ENCODE measurements around the gene OPCML. TPM values are rescaled to one million over a fixed set of nuclear protein-coding genes. Genes with fewer than 3 reads are reported as not detected.

Gene OPCML
- total and polyA plus RNA-seq, 2 donors (not counting 1 experiment from before 2014, with no cell fraction given): not detected

GRCh38 chr11:132838627-132839026 lies 693.7 kb downstream of the OPCML start:
- DNase-seq (no peak), ATAC-seq (ENCODE audit: low read depth) (no peak)
- H3K27ac Mint-ChIP-seq: no peak overlapping the region
- H3K4me3 ChIP-seq (ENCODE audit: control extremely low read depth in 1 of 5, extremely low read depth in 1 of 5, insufficient read depth in 1 of 5, low read depth in 2 of 5, low read length in 4 of 5): no peak overlapping the region
- H3K9me3 Mint-ChIP-seq (ENCODE audit: insufficient read depth): peaks cover 10% of the 10 kb centered on the region
- POLR2A ChIA-PET: no interaction called here
- TF ChIP-seq CTCF (IDR thresholded peaks at IDR 0.05) (no peak), EZH2 (IDR thresholded peaks at IDR 0.05; ENCODE audit: borderline replicate concordance, insufficient read depth, low read depth, low read length, poor library complexity, severe bottlenecking) (no peak)
- H2AFZ ChIP-seq (ENCODE audit: insufficient read depth, low read depth, low read length, poor library complexity, severe bottlenecking): no peak overlapping the region
- H3K27ac ChIP-seq (ENCODE audit: low read length in 2 of 2): no peak overlapping the region
- H3K27me3 Mint-ChIP-seq: no peaks in the 10 kb centered on the region
- WGBS (ENCODE audit: insufficient coverage): 14% methylated on average over 4 of the region's 7 CpGs
- H3K4me3 Mint-ChIP-seq: no peak overlapping the region
- H3K4me1 Mint-ChIP-seq: no peaks in the 10 kb centered on the region
- intact Hi-C loops (cut with micrococcal nuclease): no loop called here
- no peaks in the 10 kb centered on the region for H3K79me2 ChIP-seq (ENCODE audit: control insufficient read depth, insufficient read depth, low read length)
- H3K9ac ChIP-seq (ENCODE audit: low read length): no peak overlapping the region
- no peaks in the 10 kb centered on the region for H3K27me3 ChIP-seq (replicated peaks in 1 of 4; ENCODE audit: control extremely low read depth in 1 of 4, control insufficient read depth in 3 of 4, insufficient read depth in 4 of 4, low read length in 3 of 4)
- H4K20me1 ChIP-seq (ENCODE audit: control insufficient read depth, insufficient read depth, low read length, poor library complexity, severe bottlenecking): no peaks in the 10 kb centered on the region
- no peaks in the 10 kb centered on the region for H3K4me1 ChIP-seq (ENCODE audit: control insufficient read depth in 2 of 2, insufficient read depth in 2 of 2, low read length in 2 of 2)
- no peak overlapping the region for H3K4me2 ChIP-seq (replicated peaks; ENCODE audit: low read depth, low read length, poor library complexity, severe bottlenecking)
- CTCF ChIA-PET: no interaction called here
- no peaks in the 10 kb centered on the region for H3K9me3 ChIP-seq (ENCODE audit: control extremely low read depth in 1 of 3, control insufficient read depth in 2 of 3, insufficient read depth in 1 of 3, low read length in 2 of 3)
- no peaks in the 10 kb centered on the region for H3K36me3 ChIP-seq (replicated peaks in 1 of 2; ENCODE audit: control extremely low read depth in 1 of 2, control insufficient read depth in 1 of 2, extremely low read depth in 1 of 2, insufficient read depth in 2 of 2, low read length in 1 of 2)

GRCh38 chr11:132831272-132831671 lies 701.0 kb downstream of the OPCML start:
- Mint-ChIP-seq H3K4me1 (no peaks in the 10 kb centered on the region), H3K27me3 (no peaks in the 10 kb centered on the region), H3K27ac (no peak overlapping the region), H3K9me3 (ENCODE audit: insufficient read depth) (peaks cover 3% of the 10 kb centered on the region), H3K4me3 (no peak overlapping the region)
- ATAC-seq (ENCODE audit: low read depth): no peak
- DNase-seq: no peak
- 80% methylated on average over 1 of the region's 2 CpGs for WGBS (ENCODE audit: insufficient coverage)
- Histone ChIP-seq H3K79me2 (ENCODE audit: control insufficient read depth, insufficient read depth, low read length) (no peaks in the 10 kb centered on the region), H3K27me3 (replicated peaks in 1 of 4; ENCODE audit: control extremely low read depth in 1 of 4, control insufficient read depth in 3 of 4, insufficient read depth in 4 of 4, low read length in 3 of 4) (no peaks in the 10 kb centered on the region), H3K9me3 (ENCODE audit: control extremely low read depth in 1 of 3, control insufficient read depth in 2 of 3, insufficient read depth in 1 of 3, low read length in 2 of 3) (no peaks in the 10 kb centered on the region), H2AFZ (ENCODE audit: insufficient read depth, low read depth, low read length, poor library complexity, severe bottlenecking) (no peak overlapping the region), H3K9ac (ENCODE audit: low read length) (no peak overlapping the region), H3K4me1 (ENCODE audit: control insufficient read depth in 2 of 2, insufficient read depth in 2 of 2, low read length in 2 of 2) (no peaks in the 10 kb centered on the region), H4K20me1 (ENCODE audit: control insufficient read depth, insufficient read depth, low read length, poor library complexity, severe bottlenecking) (no peaks in the 10 kb centered on the region), H3K27ac (ENCODE audit: low read length in 2 of 2) (no peak overlapping the region), H3K4me2 (replicated peaks; ENCODE audit: low read depth, low read length, poor library complexity, severe bottlenecking) (no peak overlapping the region), H3K4me3 (ENCODE audit: control extremely low read depth in 1 of 5, extremely low read depth in 1 of 5, insufficient read depth in 1 of 5, low read depth in 2 of 5, low read length in 4 of 5) (no peak overlapping the region), H3K36me3 (replicated peaks in 1 of 2; ENCODE audit: control extremely low read depth in 1 of 2, control insufficient read depth in 1 of 2, extremely low read depth in 1 of 2, insufficient read depth in 2 of 2, low read length in 1 of 2) (no peaks in the 10 kb centered on the region)
- ChIA-PET POLR2A (no interaction called here), CTCF (no interaction called here)
- no peak for TF ChIP-seq EZH2 (IDR thresholded peaks at IDR 0.05; ENCODE audit: borderline replicate concordance, insufficient read depth, low read depth, low read length, poor library complexity, severe bottlenecking)
- intact Hi-C loops (cut with micrococcal nuclease): no loop called here
